Astrocyte (in vitro differentiated cells and primary cell): ENCODE data around the gene PTH1R. TPM values are rescaled to one million over a fixed set of nuclear protein-coding genes. Genes with fewer than 3 reads are reported as not detected.
A peak's percentile ranks its signal among the peaks of the same experiment; 100 is the strongest.

Experiments
- DNase-seq: peaks from one replicate; pipeline ENCODE4 v3.0.0-alpha.2; 2010; ENCODE audit warnings: low read depth
- FAIRE-seq: peaks from 2 replicates; lab custom pipeline; 2011; peaks lifted over from hg19 to GRCh38; lab: Jason Lieb, UNC
- H2AFZ ChIP-seq: 2 replicates; pipeline ENCODE4 v1.6.0; 2012; ENCODE audit warnings: low read depth, low read length, inconsistent platforms
- H3K27ac ChIP-seq: 2 replicates; pipeline ENCODE4 v1.5.1; 2011; ENCODE audit warnings: low read depth, low read length, inconsistent platforms
- H3K27me3 ChIP-seq: 2 replicates; pipeline ENCODE4 v1.6.0; 2011; ENCODE audit warnings: low read length, inconsistent platforms; ENCODE audit not compliant: insufficient read depth
- H3K36me3 ChIP-seq: 2 replicates; pipeline ENCODE4 v1.5.1; 2011; ENCODE audit warnings: low read length, inconsistent platforms; ENCODE audit not compliant: insufficient read depth
- H3K4me1 ChIP-seq: 2 replicates; pipeline ENCODE4 v1.5.1; 2011; ENCODE audit warnings: low read length, inconsistent platforms; ENCODE audit not compliant: insufficient read depth
- H3K4me2 ChIP-seq: 2 replicates; pipeline ENCODE4 v1.6.0; 2012; ENCODE audit warnings: low read length, inconsistent platforms
- H3K4me3 ChIP-seq: 2 replicates; pipeline ENCODE4 v1.5.1; 2011; ENCODE audit warnings: low read depth, mild to moderate bottlenecking, low read length, inconsistent platforms; ENCODE audit not compliant: insufficient read depth
- H3K79me2 ChIP-seq: 2 replicates; pipeline ENCODE4 v1.6.0; 2012; ENCODE audit warnings: mild to moderate bottlenecking, low read length, inconsistent platforms; ENCODE audit not compliant: insufficient read depth
- H3K9ac ChIP-seq: 2 replicates; pipeline ENCODE4 v1.6.0; 2012; ENCODE audit warnings: mild to moderate bottlenecking, low read length, inconsistent platforms
- H3K9me3 ChIP-seq: 2 replicates; pipeline ENCODE4 v1.5.1; 2012; ENCODE audit warnings: low read depth, mild to moderate bottlenecking, low read length, inconsistent platforms; ENCODE audit not compliant: insufficient read depth
- H4K20me1 ChIP-seq: 2 replicates; pipeline ENCODE4 v1.6.0; 2012; ENCODE audit warnings: low read length, inconsistent platforms; ENCODE audit not compliant: insufficient read depth
- H3K27ac Mint-ChIP-seq: one replicate; pipeline ENCODE4 v1.8.0; 2021; ENCODE audit warnings: mild to moderate bottlenecking, mixed read lengths; ENCODE audit not compliant: unreplicated experiment
- H3K27me3 Mint-ChIP-seq: one replicate; pipeline ENCODE4 v1.8.0; 2021; ENCODE audit warnings: low read depth, mixed read lengths; ENCODE audit not compliant: unreplicated experiment
- H3K36me3 Mint-ChIP-seq: one replicate; pipeline ENCODE4 v1.8.0; 2021; ENCODE audit warnings: low read depth, mixed read lengths; ENCODE audit not compliant: unreplicated experiment
- H3K4me1 Mint-ChIP-seq: one replicate; pipeline ENCODE4 v1.8.0; 2021; ENCODE audit warnings: low read depth, mixed read lengths; ENCODE audit not compliant: unreplicated experiment
- H3K4me3 Mint-ChIP-seq: one replicate; pipeline ENCODE4 v1.8.0; 2021; ENCODE audit warnings: mild to moderate bottlenecking, moderate library complexity, mixed read lengths; ENCODE audit not compliant: unreplicated experiment
- H3K9me3 Mint-ChIP-seq: one replicate; pipeline ENCODE4 v1.8.0; 2021; ENCODE audit warnings: mild to moderate bottlenecking, mixed read lengths; ENCODE audit not compliant: unreplicated experiment
- CTCF ChIP-seq: IDR thresholded peaks from 2 replicates; pipeline ENCODE4 v1.5.1; 2011; ENCODE audit warnings: low read depth, mild to moderate bottlenecking, inconsistent platforms, low read length, moderate library complexity; ENCODE audit not compliant: insufficient read depth
- EZH2 ChIP-seq: IDR thresholded peaks from 2 replicates; pipeline ENCODE4 v1.6.1; 2012; ENCODE audit warnings: mild to moderate bottlenecking, low read length, inconsistent platforms; ENCODE audit not compliant: insufficient read depth
- total RNA-seq: library from RNA; stranded (reverse); gene quantifications from 2 replicates; pipeline ENCODE4 v1.2.1, GENCODE V29; 2021

PTH1R gene
- total RNA-seq, 1 donor from 2014 or later = 5.2 TPM

GRCh38 chr3:46866720-46867549 lies 10.6 kb upstream of the PTH1R start:
- H3K27me3 Mint-ChIP-seq = peaks cover 57% of the 10 kb centered on the region
- H3K79me2 ChIP-seq = no peaks in the 10 kb centered on the region
- H3K9me3 ChIP-seq = no peaks in the 10 kb centered on the region
- H4K20me1 ChIP-seq = no peaks in the 10 kb centered on the region
- no peak overlapping the region for H3K4me3 Mint-ChIP-seq
- no peaks in the 10 kb centered on the region for H3K4me1 ChIP-seq
- no peaks in the 10 kb centered on the region for H3K36me3 Mint-ChIP-seq
- FAIRE-seq = no peak
- TF ChIP-seq EZH2 = no peak
- peak; percentile 77 for TF ChIP-seq CTCF
- H2AFZ ChIP-seq = no peak overlapping the region
- no peaks in the 10 kb centered on the region for H3K4me1 Mint-ChIP-seq
- no peak overlapping the region for H3K4me3 ChIP-seq
- H3K9me3 Mint-ChIP-seq = no peaks in the 10 kb centered on the region
- no peak overlapping the region for H3K27ac ChIP-seq
- peaks cover 17% of the 10 kb centered on the region for H3K27me3 ChIP-seq
- H3K9ac ChIP-seq = no peak overlapping the region
- DNase-seq = peak; percentile 12
- no peaks in the 10 kb centered on the region for H3K36me3 ChIP-seq
- no peak overlapping the region for H3K27ac Mint-ChIP-seq
- no peak overlapping the region for H3K4me2 ChIP-seq

GRCh38 chr3:46867550-46867898 lies 10.0 kb upstream of the PTH1R start:
- Mint-ChIP-seq H3K27me3 (peaks cover 60% of the 10 kb centered on the region), H3K9me3 (no peaks in the 10 kb centered on the region), H3K4me1 (no peaks in the 10 kb centered on the region), H3K27ac (no peak overlapping the region), H3K4me3 (no peak overlapping the region), H3K36me3 (no peaks in the 10 kb centered on the region)
- DNase-seq (no peak), FAIRE-seq (no peak)
- H3K79me2 ChIP-seq = no peaks in the 10 kb centered on the region
- no peaks in the 10 kb centered on the region for H3K9me3 ChIP-seq
- no peak overlapping the region for H3K27ac ChIP-seq
- H3K9ac ChIP-seq = no peak overlapping the region
- H3K27me3 ChIP-seq = peaks cover 19% of the 10 kb centered on the region
- H3K4me1 ChIP-seq = no peaks in the 10 kb centered on the region
- no peak overlapping the region for H2AFZ ChIP-seq
- no peak overlapping the region for H3K4me3 ChIP-seq
- no peak overlapping the region for H3K4me2 ChIP-seq
- no peak for TF ChIP-seq CTCF
- no peak for TF ChIP-seq EZH2
- H3K36me3 ChIP-seq = no peaks in the 10 kb centered on the region
- no peaks in the 10 kb centered on the region for H4K20me1 ChIP-seq

- Mint-ChIP-seq H3K4me1 (no peaks in the 10 kb centered on the region), H3K36me3 (no peaks in the 10 kb centered on the region), H3K9me3 (no peaks in the 10 kb centered on the region), H3K27me3 (peaks cover 61% of the 10 kb centered on the region), H3K4me3 (no peak overlapping the region), H3K27ac (no peak overlapping the region)
- H3K4me1 ChIP-seq = no peaks in the 10 kb centered on the region
- no peaks in the 10 kb centered on the region for H3K36me3 ChIP-seq
- DNase-seq (no peak), FAIRE-seq (no peak)
- H3K4me3 ChIP-seq = no peak overlapping the region
- no peaks in the 10 kb centered on the region for H3K9me3 ChIP-seq
- TF ChIP-seq CTCF (no peak), EZH2 (no peak)
- no peak overlapping the region for H3K4me2 ChIP-seq
- H4K20me1 ChIP-seq = no peaks in the 10 kb centered on the region
- no peaks in the 10 kb centered on the region for H3K79me2 ChIP-seq
- no peak overlapping the region for H3K9ac ChIP-seq
- no peak overlapping the region for H3K27ac ChIP-seq
- no peak overlapping the region for H2AFZ ChIP-seq
- H3K27me3 ChIP-seq = peaks cover 22% of the 10 kb centered on the region
Measured at GRCh38 chr3:46868287-46868686, 9.2 kb upstream of the PTH1R start.
